Keratinocyte (primary cell): ENCODE results near the gene NDNF. TPM values are rescaled to one million over a fixed set of nuclear protein-coding genes. Genes with fewer than 3 reads are reported as not detected.

Experiments used
- DNase-seq: peaks from one replicate; pipeline ENCODE4 v3.0.0-alpha.2; 2011; ENCODE audit warnings: low read depth, missing footprints, low spot score
- FAIRE-seq: peaks from 2 replicates; lab custom pipeline; 2011; peaks lifted over from hg19 to GRCh38; lab: Jason Lieb, UNC
- H2AFZ ChIP-seq: 2 replicates; pipeline ENCODE4 v1.6.0; 2012; ENCODE audit warnings: low read length, control low read depth, inconsistent platforms; ENCODE audit not compliant: control insufficient read depth
- H3K27ac ChIP-seq: 2 replicates; pipeline ENCODE4 v1.5.1; 2011; ENCODE audit warnings: low read length; ENCODE audit not compliant: control insufficient read depth, insufficient read depth
- H3K27me3 ChIP-seq: 3 replicates; pipeline ENCODE4 v1.6.0; 2011; ENCODE audit warnings: low read length; ENCODE audit not compliant: control insufficient read depth, insufficient read depth; ENCODE audit errors: extremely low read depth
- H3K36me3 ChIP-seq, 2 experiments: 2 replicates in 1 of 2; 3 replicates in 1 of 2; pipeline ENCODE4 v1.5.1; 2011; ENCODE audit warnings: low read length in 2 of 2, mild to moderate bottlenecking in 1 of 2; ENCODE audit not compliant: control insufficient read depth in 2 of 2, insufficient read depth in 2 of 2; ENCODE audit errors: extremely low read depth in 1 of 2
- H3K4me1 ChIP-seq: 3 replicates; pipeline ENCODE4 v1.5.1; 2011; ENCODE audit warnings: low read length; ENCODE audit not compliant: control insufficient read depth, insufficient read depth; ENCODE audit errors: extremely low read depth
- H3K4me2 ChIP-seq: 3 replicates; pipeline ENCODE4 v1.6.0; 2011; ENCODE audit warnings: low read depth, low read length; ENCODE audit not compliant: control insufficient read depth, insufficient read depth; ENCODE audit errors: extremely low read depth
- H3K4me3 ChIP-seq, 3 experiments: fragments of 200-600 bp in 1 of 3; sonication (generic) in 1 of 3; 2 replicates in 2 of 3; 3 replicates in 1 of 3; pipeline ENCODE4 v1.5.1; 2011 to 2016; ENCODE audit warnings: low read length in 3 of 3, mild to moderate bottlenecking in 3 of 3, control low read depth in 2 of 3, inconsistent platforms in 1 of 3, low read depth in 1 of 3, mixed read lengths in 1 of 3, mixed run types in 1 of 3, moderate library complexity in 1 of 3; ENCODE audit not compliant: control insufficient read depth in 2 of 3, insufficient read depth in 2 of 3; ENCODE audit errors: extremely low read depth in 1 of 3
- H3K79me2 ChIP-seq: 2 replicates; pipeline ENCODE4 v1.6.0; 2012; ENCODE audit warnings: low read length; ENCODE audit not compliant: control insufficient read depth, insufficient read depth
- H3K9ac ChIP-seq: 3 replicates; pipeline ENCODE4 v1.6.0; 2011; ENCODE audit warnings: low read length; ENCODE audit not compliant: control insufficient read depth, insufficient read depth; ENCODE audit errors: extremely low read depth
- H3K9me1 ChIP-seq: 3 replicates; pipeline ENCODE4 v1.6.0; 2011; ENCODE audit warnings: low read length; ENCODE audit not compliant: control insufficient read depth, insufficient read depth; ENCODE audit errors: extremely low read depth
- H3K9me3 ChIP-seq: 2 replicates; pipeline ENCODE4 v1.5.1; 2012; ENCODE audit warnings: low read depth, low read length; ENCODE audit not compliant: control insufficient read depth
- H4K20me1 ChIP-seq: 3 replicates; pipeline ENCODE4 v1.6.0; 2011; ENCODE audit warnings: low read length; ENCODE audit not compliant: control insufficient read depth, insufficient read depth; ENCODE audit errors: extremely low read depth
- CTCF ChIP-seq, 3 experiments: IDR thresholded peaks in 1 of 3; conservative IDR thresholded peaks in 1 of 3; optimal IDR thresholded peaks in 1 of 3; 2 replicates in 2 of 3; 3 replicates in 1 of 3; pipeline versions ENCODE3 to v1.5.1; 2011; ENCODE audit warnings: low read length in 3 of 3, mild to moderate bottlenecking in 3 of 3, moderate library complexity in 2 of 3, control low read depth in 1 of 3, inconsistent platforms in 1 of 3; ENCODE audit not compliant: insufficient read depth in 2 of 3; ENCODE audit errors: extremely low read depth in 1 of 3
- EZH2 ChIP-seq: IDR thresholded peaks from one replicate; pipeline ENCODE4 v1.6.1; 2012; ENCODE audit warnings: inconsistent platforms, mild to moderate bottlenecking, low read length, moderate library complexity
- dilution Hi-C: fragments of 300-500 bp; cut with MboI; formaldehyde crosslinking; loops from one replicate; pipeline ENCODE4 v1.7.0; 2020; ENCODE audit warnings: low sequenced_read_pairs; ENCODE audit not compliant: extremely low pct_ligation_motif_present
- polyA plus RNA-seq, 5 experiments: library from polyadenylated mRNA; depleted of rRNA in 3 of 5; stranded (reverse) in 3 of 5; stranded (forward) in 1 of 5; unstranded in 1 of 5; fragments of >200 nt; gene quantifications; 1 replicate in 1 of 5; 2 replicates in 3 of 5; 3 replicates in 1 of 5; pipeline versions ENCODE4 v1.2.1 to v1.2.3, GENCODE V29; 2011 to 2012; ENCODE audit warnings: missing spikeins in 2 of 5, low read depth in 1 of 5, low replicate concordance in 1 of 5

The NDNF gene
- polyA plus RNA-seq, 1 donor (not counting 4 experiments of a cell fraction or from before 2014, with no cell fraction given): not detected

DNA sequence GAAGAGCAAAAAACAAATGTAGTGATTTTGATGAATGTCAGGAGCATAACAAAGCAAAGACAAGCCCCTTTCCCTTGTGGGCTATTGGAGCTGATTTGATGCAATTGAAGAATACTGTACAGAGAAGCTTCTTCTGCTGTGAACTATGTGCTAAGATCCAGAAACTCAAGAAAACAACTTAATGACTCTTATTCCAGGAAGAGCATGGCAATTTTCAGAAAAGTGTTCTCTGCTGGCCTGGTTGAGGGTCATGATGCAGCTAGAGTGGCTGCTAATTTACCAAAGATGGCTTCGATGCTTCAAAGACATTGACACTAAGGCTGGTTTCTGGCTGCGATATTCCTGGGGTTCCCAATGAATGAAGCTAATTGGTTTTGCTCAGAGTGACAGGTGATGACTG, 46.0 kb upstream of the NDNF start:
- FAIRE-seq (no peak), DNase-seq (no peak)
- Histone ChIP-seq H4K20me1 (no peaks in the 10 kb centered on the region), H2AFZ (no peak overlapping the region), H3K79me2 (no peaks in the 10 kb centered on the region), H3K9me1 (no peaks in the 10 kb centered on the region), H3K27me3 (no peaks in the 10 kb centered on the region), H3K4me2 (no peak overlapping the region), H3K4me3 (no peak overlapping the region), H3K9me3 (no peaks in the 10 kb centered on the region), H3K27ac (no peak overlapping the region), H3K36me3 (no peaks in the 10 kb centered on the region), H3K4me1 (no peaks in the 10 kb centered on the region), H3K9ac (no peak overlapping the region)
- dilution Hi-C loops: no loop called here
- TF ChIP-seq CTCF (optimal IDR thresholded peaks at IDR 0.05 in 1 of 3, IDR thresholded peaks at IDR 0.05 in 1 of 3, conservative IDR thresholded peaks at IDR 0.05 in 1 of 3; ENCODE audit: extremely low read depth in 1 of 3, insufficient read depth in 2 of 3, low read length in 3 of 3) (no peak), EZH2 (no peak)

DNA sequence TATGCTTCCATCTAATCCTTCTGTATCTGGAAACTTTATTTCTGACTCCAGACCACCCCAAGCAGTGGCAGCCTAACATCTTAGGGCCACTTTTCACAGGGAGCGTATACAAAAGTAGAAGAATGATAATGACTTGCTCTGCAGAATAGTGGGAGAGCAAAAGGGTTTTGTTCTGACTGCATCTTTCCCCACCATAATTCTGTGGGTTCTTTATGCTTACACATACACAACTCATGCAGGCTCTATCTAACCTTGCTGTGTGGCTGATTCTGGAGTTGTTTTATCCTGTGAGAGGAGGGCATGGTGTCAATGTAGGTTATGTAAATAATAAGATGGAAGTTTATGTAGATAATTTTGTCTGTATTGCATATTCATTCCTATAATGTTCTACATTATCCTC, 42.4 kb upstream of the NDNF start:
- no peaks in the 10 kb centered on the region for H3K9me1 ChIP-seq
- no peak for TF ChIP-seq CTCF (optimal IDR thresholded peaks at IDR 0.05 in 1 of 3, IDR thresholded peaks at IDR 0.05 in 1 of 3, conservative IDR thresholded peaks at IDR 0.05 in 1 of 3; ENCODE audit: extremely low read depth in 1 of 3, insufficient read depth in 2 of 3, low read length in 3 of 3)
- TF ChIP-seq EZH2: no peak
- dilution Hi-C loops: no loop called here

More for the DNA sequence above, 42.4 kb upstream of the NDNF start:
- H3K79me2 ChIP-seq: no peaks in the 10 kb centered on the region
- H2AFZ ChIP-seq: no peak overlapping the region
- H3K27ac ChIP-seq: no peak overlapping the region
- no peak overlapping the region for H3K9ac ChIP-seq
- H3K4me1 ChIP-seq: no peaks in the 10 kb centered on the region
- no peaks in the 10 kb centered on the region for H3K9me3 ChIP-seq
- no peaks in the 10 kb centered on the region for H3K36me3 ChIP-seq
- no peaks in the 10 kb centered on the region for H3K27me3 ChIP-seq
- H3K4me3 ChIP-seq: no peak overlapping the region
- no peak for DNase-seq
- no peaks in the 10 kb centered on the region for H4K20me1 ChIP-seq
- H3K4me2 ChIP-seq: no peak overlapping the region
- FAIRE-seq: no peak
